Stomach (tissue), 9 donors: ENCODE results near the gene DOCK8. TPM values are rescaled to one million over a fixed set of nuclear protein-coding genes. Genes with fewer than 3 reads are reported as not detected.

Experiments
- DNase-seq, 2 donors: peaks; one replicate each; pipeline versions ENCODE4 v3.0.0 to v3.0.0-alpha.2; 2013 to 2019
- H3K27ac ChIP-seq, 5 donors: fragments of 200-600 bp in 4 of 5; sonication (generic) in 4 of 5; one replicate each; pipeline ENCODE4 v1.5.1; 2013 to 2019; ENCODE audit warnings: mild to moderate bottlenecking in 1 of 5, moderate library complexity in 1 of 5
- H3K27me3 ChIP-seq, 3 donors: fragments of 200-600 bp; sonication (generic); one replicate each; pipeline ENCODE4 v1.5.1; 2017 to 2019; ENCODE audit warnings: mixed run types in 1 of 3
- H3K36me3 ChIP-seq, 4 donors: fragments of 200-600 bp; sonication (generic); 1 replicate in 3 of 4; 2 replicates in 1 of 4; pipeline ENCODE4 v1.5.1; 2016 to 2019
- H3K4me1 ChIP-seq, 4 donors: fragments of 200-600 bp; sonication (generic); one replicate each; pipeline ENCODE4 v1.5.1; 2016 to 2019
- H3K4me3 ChIP-seq, 4 donors: fragments of 200-600 bp; sonication (generic) in 3 of 4; one replicate each; pipeline ENCODE4 v1.5.1; 2016 to 2019; ENCODE audit warnings: mild to moderate bottlenecking in 1 of 4
- H3K9me3 ChIP-seq, 4 donors: fragments of 200-600 bp; sonication (generic); one replicate each; pipeline ENCODE4 v1.5.1; 2016 to 2019
- EP300 ChIP-seq: sonication (generic); formaldehyde crosslinking; IDR thresholded peaks from one replicate; pipeline ENCODE4 v1.6.1; 2017; ENCODE audit warnings: antibody characterized with exemption
- POLR2A ChIP-seq, 4 donors: fragments of 450-650 bp; IDR thresholded peaks; one replicate each; pipeline ENCODE4 v1.6.1; 2016; ENCODE audit warnings: antibody characterized with exemption in 4 of 4, control low read depth in 2 of 4, mild to moderate bottlenecking in 1 of 4, moderate library complexity in 1 of 4
- POLR2AphosphoS5 ChIP-seq, 3 donors: sonication (generic); formaldehyde crosslinking; IDR thresholded peaks; one replicate each; pipeline ENCODE4 v1.6.1; 2016; ENCODE audit warnings: antibody characterized with exemption in 3 of 3
- WGBS, 5 donors: extraction: QIAGEN DNeasy Blood & Tissue Kit in 3 of 5; methylation state at CpG; one replicate each; pipeline versions ENCODE4 v1.1.5 to v1.1.7; 2013 to 2018; 5-methylcytosine and 5-hydroxymethylcytosine counted together
- intact Hi-C: fragments of 100-400 bp; cut with DNase I; formaldehyde crosslinking; loops from one replicate; pipeline ENCODE4 v1.15.1; 2023; ENCODE audit warnings: low total_unique reads
- polyA plus RNA-seq, 3 donors: library from polyadenylated mRNA; stranded (reverse); fragments of 200-250 nt; gene quantifications; one replicate each; pipeline ENCODE4 v1.2.3, GENCODE V29; 2013
- total RNA-seq, 5 donors: library from RNA; depleted of rRNA; stranded (reverse); fragments of >200 nt; gene quantifications; one replicate each; pipeline versions ENCODE4 v1.1.0 to v1.2.3, GENCODE V29; 2014 to 2016
- TF ChIP-seq, protein P1 (sequence below), 7 experiments: fragments of 450-650 bp in 4 of 7; fragments of 200-600 bp in 3 of 7; sonication (generic) in 3 of 7; IDR thresholded peaks; one replicate each; pipeline ENCODE4 v1.5.1; 2016 to 2019; ENCODE audit warnings: antibody characterized with exemption in 7 of 7, control low read depth in 2 of 7, mild to moderate bottlenecking in 1 of 7
- donor health status: healthy with polysubstance abuse.
- donor health status: Bipolar disorder and iron deficiency.
- donor health status: healthy.

The DOCK8 gene
- total and polyA plus RNA-seq, 8 donors, result 2.8 to 191 (median 10.2) TPM

DNA sequence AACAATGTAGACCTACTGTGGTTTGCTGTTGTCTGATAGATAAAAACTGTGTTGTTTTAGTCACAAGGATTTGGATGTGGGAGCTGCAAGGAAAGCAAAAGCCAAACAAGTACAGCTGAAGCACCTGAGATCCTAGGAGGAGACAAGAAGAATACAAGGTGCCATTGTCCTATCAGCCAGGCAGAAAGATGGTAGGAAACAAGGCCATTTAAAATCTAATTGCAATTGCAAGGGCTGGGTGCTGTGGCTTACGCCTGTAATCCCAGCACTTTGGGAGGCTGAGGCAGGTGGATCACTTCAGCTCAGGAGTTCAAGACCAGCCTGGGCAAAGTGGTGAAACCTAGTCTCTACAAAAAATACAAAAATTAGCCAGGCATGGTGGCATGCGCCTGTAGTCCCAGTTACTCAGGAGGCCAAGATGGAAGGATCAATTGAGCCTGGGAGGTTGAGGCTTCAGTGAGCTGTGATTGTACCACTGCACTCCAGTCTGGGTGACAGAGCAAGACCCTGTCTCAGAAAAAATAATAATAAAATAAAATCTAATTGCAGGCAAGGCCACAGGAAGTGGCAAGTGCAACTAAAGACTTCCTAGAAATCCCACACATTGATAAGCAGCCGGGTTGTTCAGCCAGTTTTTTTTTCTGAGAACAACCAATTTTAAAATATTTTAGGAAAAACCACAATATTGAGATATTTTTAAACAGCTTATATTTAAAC lies 22.6 kb downstream of the DOCK8 start:
- intact Hi-C loops, result no loop called here
- no peaks in the 10 kb centered on the region for H3K4me1 ChIP-seq
- DNase-seq, result no peak
- H3K4me3 ChIP-seq, result no peak overlapping the region
- H3K9me3 ChIP-seq, result peaks cover 0 to 9% (median 4%) of the 10 kb centered on the region in 4 donors
- no peaks in the 10 kb centered on the region for H3K36me3 ChIP-seq
- WGBS, 5 donors, result 73 to 83% (median 80%) methylated on average over 3 of the region's 3 CpGs
- H3K27me3 ChIP-seq, result no peaks in the 10 kb centered on the region
- H3K27ac ChIP-seq, result no peak overlapping the region
- no peak for TF ChIP-seq POLR2A (IDR thresholded peaks at IDR 0.05)
- no peak for TF ChIP-seq POLR2AphosphoS5 (IDR thresholded peaks at IDR 0.05)
- TF ChIP-seq, protein P1, sequence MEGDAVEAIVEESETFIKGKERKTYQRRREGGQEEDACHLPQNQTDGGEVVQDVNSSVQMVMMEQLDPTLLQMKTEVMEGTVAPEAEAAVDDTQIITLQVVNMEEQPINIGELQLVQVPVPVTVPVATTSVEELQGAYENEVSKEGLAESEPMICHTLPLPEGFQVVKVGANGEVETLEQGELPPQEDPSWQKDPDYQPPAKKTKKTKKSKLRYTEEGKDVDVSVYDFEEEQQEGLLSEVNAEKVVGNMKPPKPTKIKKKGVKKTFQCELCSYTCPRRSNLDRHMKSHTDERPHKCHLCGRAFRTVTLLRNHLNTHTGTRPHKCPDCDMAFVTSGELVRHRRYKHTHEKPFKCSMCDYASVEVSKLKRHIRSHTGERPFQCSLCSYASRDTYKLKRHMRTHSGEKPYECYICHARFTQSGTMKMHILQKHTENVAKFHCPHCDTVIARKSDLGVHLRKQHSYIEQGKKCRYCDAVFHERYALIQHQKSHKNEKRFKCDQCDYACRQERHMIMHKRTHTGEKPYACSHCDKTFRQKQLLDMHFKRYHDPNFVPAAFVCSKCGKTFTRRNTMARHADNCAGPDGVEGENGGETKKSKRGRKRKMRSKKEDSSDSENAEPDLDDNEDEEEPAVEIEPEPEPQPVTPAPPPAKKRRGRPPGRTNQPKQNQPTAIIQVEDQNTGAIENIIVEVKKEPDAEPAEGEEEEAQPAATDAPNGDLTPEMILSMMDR (IDR thresholded peaks at IDR 0.05), result no peak
- no peak for TF ChIP-seq EP300

DNA sequence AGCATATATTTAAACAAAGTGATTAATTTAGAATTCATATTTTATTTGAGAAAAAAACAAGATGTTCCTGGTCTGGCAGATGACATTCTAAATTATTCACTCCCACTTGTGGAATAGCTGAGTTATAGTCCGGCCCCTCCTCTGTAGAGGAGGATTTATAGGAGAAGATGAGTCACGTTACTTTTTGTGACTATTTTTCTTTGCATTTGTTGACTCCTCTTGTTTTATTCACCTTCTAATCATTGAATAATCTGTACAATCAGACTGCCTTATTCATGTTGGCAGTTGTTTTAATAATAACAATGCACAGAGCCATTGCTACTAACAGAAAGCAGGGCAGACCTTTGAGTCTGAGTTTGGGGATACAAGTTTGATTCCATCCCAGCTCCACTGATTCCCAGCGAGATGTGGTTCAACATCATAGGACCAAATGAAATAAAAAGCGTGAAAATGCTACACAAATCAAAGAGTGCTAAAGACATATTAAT lies 23.2 kb downstream of the DOCK8 start:
- no peaks in the 10 kb centered on the region for H3K27me3 ChIP-seq
- no peak overlapping the region for H3K4me3 ChIP-seq
- peaks cover 0 to 9% (median 4%) of the 10 kb centered on the region in 4 donors for H3K9me3 ChIP-seq
- WGBS, 5 donors, result 70 to 81% (median 74%) methylated on average over 4 of the region's 4 CpGs
- DNase-seq, result no peak
- H3K4me1 ChIP-seq, result no peaks in the 10 kb centered on the region
- no peaks in the 10 kb centered on the region for H3K36me3 ChIP-seq
- no peak overlapping the region for H3K27ac ChIP-seq
- no peak for TF ChIP-seq EP300
- TF ChIP-seq POLR2A (IDR thresholded peaks at IDR 0.05), result no peak
- TF ChIP-seq, protein P1 (IDR thresholded peaks at IDR 0.05), result no peak
- intact Hi-C loops, result no loop called here

DNA sequence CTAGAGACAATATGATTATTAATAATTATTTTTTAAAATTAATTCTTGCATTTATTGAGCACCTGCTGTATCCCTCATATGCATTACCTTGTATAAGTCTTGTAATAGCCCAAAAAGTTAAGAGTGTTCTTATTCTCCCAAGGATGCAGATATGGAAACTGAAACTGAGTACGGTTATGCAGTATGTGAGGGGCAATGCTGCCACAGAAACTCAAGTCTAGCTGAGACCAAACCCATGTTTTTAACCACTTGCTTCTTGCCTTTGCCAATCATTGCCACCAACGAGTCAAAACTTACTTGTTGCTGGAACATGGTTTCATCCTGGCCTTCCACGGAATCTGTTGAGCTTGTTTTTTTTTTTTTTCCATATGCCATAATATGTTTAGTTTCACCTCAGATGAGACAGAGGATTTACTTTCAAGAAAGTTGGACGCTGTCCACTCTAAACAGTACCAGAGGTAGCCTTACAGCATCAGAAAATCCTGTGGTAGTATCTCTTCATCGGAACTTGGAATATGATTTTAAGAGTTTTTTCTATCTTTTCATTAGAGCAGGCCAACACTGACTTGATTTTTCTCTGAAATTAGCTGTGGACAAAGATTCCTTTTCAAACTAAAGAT lies 27.9 kb downstream of the DOCK8 start:
- Histone ChIP-seq H3K4me3 (no peak overlapping the region), H3K36me3 (no peaks in the 10 kb centered on the region), H3K9me3 (no peaks in the 10 kb centered on the region), H3K4me1 (no peaks in the 10 kb centered on the region), H3K27me3 (no peaks in the 10 kb centered on the region), H3K27ac (no peak overlapping the region)
- intact Hi-C loops, result no loop called here
- TF ChIP-seq POLR2A (IDR thresholded peaks at IDR 0.05), result no peak
- no peak for TF ChIP-seq POLR2AphosphoS5 (IDR thresholded peaks at IDR 0.05)
- TF ChIP-seq, protein P1 (IDR thresholded peaks at IDR 0.05), result no peak
- no peak for TF ChIP-seq EP300
- no peak for DNase-seq
- WGBS, 5 donors, result 78 to 82% (median 78%) methylated on average over 5 of the region's 5 CpGs

DNA sequence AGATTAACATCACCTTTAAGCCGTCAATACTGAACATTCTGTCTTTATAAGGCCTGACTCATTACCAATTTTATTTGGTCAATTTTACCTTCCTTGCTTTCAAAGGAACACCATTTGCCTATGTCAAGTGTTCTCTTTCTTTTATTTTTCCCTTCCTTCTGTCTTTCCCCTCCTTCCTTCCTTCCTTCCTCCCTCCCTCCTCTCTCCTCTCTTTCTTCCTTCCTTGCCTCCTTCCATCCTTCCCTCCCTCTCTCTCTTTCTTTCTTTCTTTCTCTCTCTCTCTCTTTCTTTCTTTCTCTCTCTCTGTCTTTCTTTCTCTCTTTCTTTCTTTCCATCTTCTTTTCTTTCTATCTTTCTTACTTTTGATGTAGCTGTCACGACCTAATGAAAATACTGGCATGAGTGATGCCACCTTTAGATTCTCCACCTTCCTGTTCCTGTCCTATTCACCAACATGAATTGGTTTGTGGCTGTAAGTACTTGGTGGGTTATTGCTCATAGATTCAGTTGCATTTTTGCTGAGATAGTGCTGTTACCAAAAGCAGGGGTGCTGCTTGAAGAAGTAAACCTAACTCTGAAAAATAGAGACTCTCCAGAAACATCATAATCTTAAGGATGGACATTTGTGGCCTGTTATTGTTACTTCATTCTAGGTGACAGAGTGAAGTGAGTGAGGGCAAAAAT lies 33.8 kb downstream of the DOCK8 start:
- no peaks in the 10 kb centered on the region for H3K36me3 ChIP-seq
- H3K4me1 ChIP-seq, result no peaks in the 10 kb centered on the region
- H3K27ac ChIP-seq, result no peak overlapping the region
- H3K27me3 ChIP-seq, result no peaks in the 10 kb centered on the region
- no peak overlapping the region for H3K4me3 ChIP-seq
- DNase-seq, result no peak
- TF ChIP-seq, protein P1 (IDR thresholded peaks at IDR 0.05), result no peak
- TF ChIP-seq POLR2AphosphoS5 (IDR thresholded peaks at IDR 0.05), result no peak
- TF ChIP-seq EP300, result no peak
- WGBS, 5 donors, result 70 to 83% (median 81%) methylated on average over 2 of the region's 2 CpGs
- H3K9me3 ChIP-seq, result no peaks in the 10 kb centered on the region
- intact Hi-C loops, result no loop called here
